Measurements from ENCODE around the gene EIF2S2.

Gene EIF2S2

DNA sequence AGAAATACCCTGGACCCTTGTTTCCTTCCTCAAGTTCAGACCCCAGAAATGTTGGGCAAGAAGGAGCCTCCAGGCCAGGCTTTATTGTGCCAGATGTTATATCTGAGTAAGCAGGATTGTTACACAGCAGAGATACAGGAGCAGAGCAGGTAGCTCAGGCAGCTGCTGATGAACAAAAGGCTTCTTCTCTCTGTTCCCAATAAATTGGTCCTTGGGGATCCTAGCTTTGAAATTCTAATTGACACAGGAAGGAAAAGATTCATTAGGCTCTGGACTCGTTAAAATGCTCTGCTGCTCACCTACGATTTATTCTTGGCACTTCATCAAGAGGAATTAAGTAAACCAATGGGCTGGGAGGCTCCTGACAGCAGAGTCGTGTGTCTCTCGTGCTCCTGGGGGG is 64.1 kb downstream of the EIF2S2 start:
- no peak overlapping the region for H3K9ac ChIP-seq (ENCODE audit: insufficient read length, low read depth)
- H3K9me3 ChIP-seq (ENCODE audit: insufficient read depth, low read length), result no peaks in the 10 kb centered on the region
- H3K27me3 ChIP-seq (ENCODE audit: insufficient read depth, insufficient read length), result no peaks in the 10 kb centered on the region
- H3K36me3 ChIP-seq (ENCODE audit: insufficient read depth, insufficient read length, low read length), result peaks cover 2% of the 10 kb centered on the region
- TF ChIP-seq SUZ12 (IDR thresholded peaks at IDR 0.05; ENCODE audit: extremely low read depth, insufficient read depth, insufficient read length), result no peak
- TF ChIP-seq ZNF274 (IDR thresholded peaks at IDR 0.05; ENCODE audit: low read depth, low read length), result no peak
- TF ChIP-seq YY1 (IDR thresholded peaks at IDR 0.05; ENCODE audit: insufficient read depth, insufficient read length), result no peak
- no peak for DNase-seq (ENCODE audit: low read depth, low spot score)
- H3K4me3 ChIP-seq (ENCODE audit: insufficient read length, low read depth), result no peak overlapping the region
- H3K4me1 ChIP-seq (ENCODE audit: insufficient read depth, insufficient read length), result peaks cover 2% of the 10 kb centered on the region

DNA sequence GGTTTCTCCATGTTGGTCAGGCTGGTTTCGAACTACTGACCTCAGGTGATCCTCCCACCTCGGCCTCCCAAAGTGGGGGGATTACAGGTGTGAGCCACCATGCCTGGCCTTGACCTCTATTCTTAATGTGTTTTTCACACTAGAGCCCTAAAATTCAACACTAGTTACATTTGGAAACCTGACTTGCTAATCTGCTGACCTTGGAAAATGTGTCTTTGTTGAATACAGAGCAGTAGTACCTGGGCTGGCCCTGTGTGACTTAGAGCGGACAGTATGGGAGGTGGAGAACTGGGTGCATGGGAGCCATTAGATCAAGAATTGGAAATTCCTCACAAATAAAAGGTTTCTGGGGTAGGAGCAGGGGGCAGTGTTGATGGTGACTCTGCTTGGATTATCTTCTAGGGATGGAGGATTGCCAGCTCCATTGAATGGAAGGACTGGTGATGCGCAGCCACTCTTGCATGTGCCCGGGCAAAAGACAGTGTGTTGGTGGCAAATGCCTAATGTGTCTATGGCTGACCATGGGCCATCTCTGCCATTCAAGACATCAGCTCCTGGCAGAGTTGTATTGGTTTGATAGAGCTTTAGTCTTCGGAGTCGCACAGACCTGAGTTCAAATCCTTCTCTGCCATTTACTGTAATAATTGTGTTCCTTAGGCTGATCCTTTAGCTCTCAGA is 64.9 kb downstream of the EIF2S2 start:
- Histone ChIP-seq H3K9me3 (ENCODE audit: insufficient read depth, low read length) (no peaks in the 10 kb centered on the region), H3K9ac (ENCODE audit: insufficient read length, low read depth) (no peak overlapping the region), H3K27me3 (ENCODE audit: insufficient read depth, insufficient read length) (no peaks in the 10 kb centered on the region), H3K36me3 (ENCODE audit: insufficient read depth, insufficient read length, low read length) (peaks cover 5% of the 10 kb centered on the region), H3K4me3 (ENCODE audit: insufficient read length, low read depth) (no peak overlapping the region), H3K4me1 (ENCODE audit: insufficient read depth, insufficient read length) (peaks cover 2% of the 10 kb centered on the region)
- no peak for DNase-seq (ENCODE audit: low read depth, low spot score)
- TF ChIP-seq ZNF274 (IDR thresholded peaks at IDR 0.05; ENCODE audit: low read depth, low read length), result no peak
- TF ChIP-seq YY1 (IDR thresholded peaks at IDR 0.05; ENCODE audit: insufficient read depth, insufficient read length), result no peak
- no peak for TF ChIP-seq SUZ12 (IDR thresholded peaks at IDR 0.05; ENCODE audit: extremely low read depth, insufficient read depth, insufficient read length)

DNA sequence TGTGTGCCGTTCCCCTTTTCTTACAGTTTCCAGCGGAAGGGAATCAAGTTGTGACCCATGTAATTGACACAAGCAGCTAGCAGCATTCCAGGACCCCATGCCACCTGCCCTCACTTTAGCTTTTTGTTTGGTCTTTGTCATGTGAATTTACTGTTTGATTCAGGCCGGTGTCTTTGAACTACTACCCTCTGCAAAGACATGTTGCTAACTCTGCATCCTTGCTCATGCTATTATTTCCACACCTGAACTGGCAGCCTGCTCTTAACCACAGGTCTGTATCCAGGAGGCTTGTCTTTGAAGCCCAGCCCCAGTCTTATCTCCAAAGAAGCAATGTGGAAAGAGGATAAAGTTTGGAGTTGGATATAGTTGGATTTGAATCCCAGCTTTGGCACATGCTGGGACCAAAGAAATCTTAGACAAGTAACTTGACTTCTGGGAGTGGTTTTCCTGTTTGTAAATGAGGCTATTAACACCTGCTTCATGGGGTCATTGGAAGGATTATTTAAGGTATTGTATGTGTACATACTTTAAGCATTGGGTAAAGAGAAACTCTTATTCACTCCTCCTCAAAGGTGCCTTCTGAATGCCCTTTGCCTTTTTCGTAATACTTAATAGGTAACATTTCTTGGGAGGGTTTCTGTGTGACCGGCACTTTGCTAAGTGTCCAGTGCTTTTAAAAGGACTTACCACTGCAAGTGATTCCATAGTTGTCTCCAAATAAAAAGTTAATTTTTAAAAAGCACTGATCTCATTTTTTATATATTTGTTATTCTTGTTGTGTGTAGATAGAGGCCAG is 65.9 kb downstream of the EIF2S2 start:
- Histone ChIP-seq H3K9ac (ENCODE audit: insufficient read length, low read depth) (no peak overlapping the region), H3K27me3 (ENCODE audit: insufficient read depth, insufficient read length) (no peaks in the 10 kb centered on the region), H3K4me3 (ENCODE audit: insufficient read length, low read depth) (no peak overlapping the region), H3K36me3 (ENCODE audit: insufficient read depth, insufficient read length, low read length) (peaks cover 7% of the 10 kb centered on the region), H3K4me1 (ENCODE audit: insufficient read depth, insufficient read length) (peaks cover 2% of the 10 kb centered on the region), H3K9me3 (ENCODE audit: insufficient read depth, low read length) (no peaks in the 10 kb centered on the region)
- TF ChIP-seq SUZ12 (IDR thresholded peaks at IDR 0.05; ENCODE audit: extremely low read depth, insufficient read depth, insufficient read length) (no peak), YY1 (IDR thresholded peaks at IDR 0.05; ENCODE audit: insufficient read depth, insufficient read length) (no peak), ZNF274 (IDR thresholded peaks at IDR 0.05; ENCODE audit: low read depth, low read length) (no peak)
- DNase-seq (ENCODE audit: low read depth, low spot score), result peak; percentile 23

DNA sequence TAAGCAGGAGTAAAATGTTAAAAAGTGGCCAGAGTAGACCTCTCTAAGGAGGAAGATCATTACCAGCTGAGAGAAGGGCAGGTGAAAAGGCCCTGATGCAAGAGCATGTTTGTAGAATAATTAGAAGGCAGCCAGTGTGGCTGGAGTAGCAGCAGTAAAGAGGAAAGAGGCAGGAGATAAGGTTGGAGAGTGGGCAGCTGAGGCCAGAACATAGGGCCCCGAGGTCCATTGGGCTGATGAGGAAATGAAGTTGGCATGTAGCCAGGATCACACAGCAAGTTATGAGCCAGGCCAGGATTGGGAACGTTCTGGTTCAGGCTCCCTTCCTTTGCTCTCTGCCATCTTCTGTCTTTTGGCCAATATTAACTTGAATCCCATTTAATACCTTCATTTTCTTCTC is 66.7 kb downstream of the EIF2S2 start:
- no peak for DNase-seq (ENCODE audit: low read depth, low spot score)
- no peak overlapping the region for H3K4me3 ChIP-seq (ENCODE audit: insufficient read length, low read depth)
- H3K9me3 ChIP-seq (ENCODE audit: insufficient read depth, low read length), result no peaks in the 10 kb centered on the region
- peaks cover 2% of the 10 kb centered on the region for H3K4me1 ChIP-seq (ENCODE audit: insufficient read depth, insufficient read length)
- TF ChIP-seq SUZ12 (IDR thresholded peaks at IDR 0.05; ENCODE audit: extremely low read depth, insufficient read depth, insufficient read length) (no peak), ZNF274 (IDR thresholded peaks at IDR 0.05; ENCODE audit: low read depth, low read length) (no peak), YY1 (IDR thresholded peaks at IDR 0.05; ENCODE audit: insufficient read depth, insufficient read length) (no peak)
- no peaks in the 10 kb centered on the region for H3K27me3 ChIP-seq (ENCODE audit: insufficient read depth, insufficient read length)
- H3K36me3 ChIP-seq (ENCODE audit: insufficient read depth, insufficient read length, low read length), result peaks cover 5% of the 10 kb centered on the region
- no peak overlapping the region for H3K9ac ChIP-seq (ENCODE audit: insufficient read length, low read depth)

DNA sequence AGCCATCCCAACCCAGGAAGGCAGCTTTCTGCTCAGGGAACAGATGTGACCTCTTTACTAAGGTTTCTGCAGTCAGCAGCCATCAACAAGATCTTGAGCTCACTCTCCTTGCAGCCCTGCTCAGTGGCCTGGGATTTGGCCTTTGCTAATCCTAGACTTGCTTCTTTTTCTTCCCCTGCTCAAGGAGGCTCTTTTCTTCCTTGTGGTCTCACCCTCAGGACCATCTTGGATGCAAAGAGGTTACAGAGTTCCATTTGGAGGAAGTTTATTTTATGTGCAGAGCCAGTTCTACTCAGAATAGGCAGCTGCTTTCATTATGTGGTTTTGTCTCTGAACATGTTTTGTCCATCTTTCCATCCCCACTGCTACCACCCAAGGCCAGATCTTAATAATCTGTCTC is 69.0 kb downstream of the EIF2S2 start:
- H3K4me1 ChIP-seq (ENCODE audit: insufficient read depth, insufficient read length), result peaks cover 2% of the 10 kb centered on the region
- no peak for DNase-seq (ENCODE audit: low read depth, low spot score)
- H3K9me3 ChIP-seq (ENCODE audit: insufficient read depth, low read length), result no peaks in the 10 kb centered on the region
- H3K4me3 ChIP-seq (ENCODE audit: insufficient read length, low read depth), result no peak overlapping the region
- H3K36me3 ChIP-seq (ENCODE audit: insufficient read depth, insufficient read length, low read length), result peaks cover 11% of the 10 kb centered on the region
- TF ChIP-seq ZNF274 (IDR thresholded peaks at IDR 0.05; ENCODE audit: low read depth, low read length) (no peak), YY1 (IDR thresholded peaks at IDR 0.05; ENCODE audit: insufficient read depth, insufficient read length) (no peak), SUZ12 (IDR thresholded peaks at IDR 0.05; ENCODE audit: extremely low read depth, insufficient read depth, insufficient read length) (no peak)
- H3K27me3 ChIP-seq (ENCODE audit: insufficient read depth, insufficient read length), result no peaks in the 10 kb centered on the region
- no peak overlapping the region for H3K9ac ChIP-seq (ENCODE audit: insufficient read length, low read depth)

DNA sequence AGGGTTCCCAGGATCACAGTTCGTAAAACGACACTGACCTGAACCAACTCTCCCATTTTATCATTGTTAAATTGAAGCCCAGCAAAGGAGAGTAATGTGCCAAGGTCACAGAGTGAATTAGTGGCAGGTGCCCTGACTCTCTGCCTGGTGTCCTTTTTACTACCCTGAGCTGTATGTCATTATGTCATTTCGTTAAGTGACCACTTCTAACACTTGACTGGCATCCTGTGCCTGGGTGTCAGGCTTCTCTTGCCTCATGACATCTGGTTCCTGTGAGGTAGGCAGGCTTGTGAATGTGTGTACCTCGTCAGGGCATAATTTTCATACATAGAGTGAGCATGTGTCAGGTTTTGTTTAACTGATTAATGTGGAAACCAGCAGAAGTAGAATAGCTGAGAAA is 69.8 kb downstream of the EIF2S2 start:
- Histone ChIP-seq H3K9me3 (ENCODE audit: insufficient read depth, low read length) (no peaks in the 10 kb centered on the region), H3K4me3 (ENCODE audit: insufficient read length, low read depth) (no peak overlapping the region), H3K36me3 (ENCODE audit: insufficient read depth, insufficient read length, low read length) (peaks cover 11% of the 10 kb centered on the region), H3K9ac (ENCODE audit: insufficient read length, low read depth) (no peak overlapping the region), H3K27me3 (ENCODE audit: insufficient read depth, insufficient read length) (no peaks in the 10 kb centered on the region), H3K4me1 (ENCODE audit: insufficient read depth, insufficient read length) (peaks cover under 1% of the 10 kb centered on the region)
- no peak for DNase-seq (ENCODE audit: low read depth, low spot score)
- TF ChIP-seq YY1 (IDR thresholded peaks at IDR 0.05; ENCODE audit: insufficient read depth, insufficient read length) (no peak), SUZ12 (IDR thresholded peaks at IDR 0.05; ENCODE audit: extremely low read depth, insufficient read depth, insufficient read length) (no peak), ZNF274 (IDR thresholded peaks at IDR 0.05; ENCODE audit: low read depth, low read length) (no peak)

DNA sequence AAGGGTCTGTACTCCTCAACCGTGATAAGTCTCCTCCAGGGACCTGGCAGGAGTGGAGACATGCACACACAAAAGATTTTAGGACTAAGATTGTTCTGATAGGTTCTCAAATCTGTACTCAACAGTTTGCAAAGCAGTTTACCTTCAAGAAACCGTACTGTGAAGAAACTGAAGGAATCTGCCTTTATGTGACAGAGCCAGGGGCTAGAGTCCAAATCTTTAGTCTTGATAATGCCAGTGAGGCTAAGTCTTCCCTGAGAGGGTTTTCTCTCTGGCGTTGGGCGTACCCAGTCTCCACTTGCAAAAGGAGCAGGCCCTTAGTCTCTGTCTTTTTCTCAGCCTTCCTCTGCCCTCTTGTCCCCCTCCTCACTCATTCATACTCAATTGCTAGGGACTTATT is 70.8 kb downstream of the EIF2S2 start:
- H3K4me3 ChIP-seq (ENCODE audit: insufficient read length, low read depth), result no peak overlapping the region
- TF ChIP-seq ZNF274 (IDR thresholded peaks at IDR 0.05; ENCODE audit: low read depth, low read length) (no peak), SUZ12 (IDR thresholded peaks at IDR 0.05; ENCODE audit: extremely low read depth, insufficient read depth, insufficient read length) (no peak), YY1 (IDR thresholded peaks at IDR 0.05; ENCODE audit: insufficient read depth, insufficient read length) (no peak)
- no peak overlapping the region for H3K9ac ChIP-seq (ENCODE audit: insufficient read length, low read depth)
- H3K9me3 ChIP-seq (ENCODE audit: insufficient read depth, low read length), result no peaks in the 10 kb centered on the region
- no peak for DNase-seq (ENCODE audit: low read depth, low spot score)
- H3K27me3 ChIP-seq (ENCODE audit: insufficient read depth, insufficient read length), result no peaks in the 10 kb centered on the region
- peaks cover 11% of the 10 kb centered on the region for H3K36me3 ChIP-seq (ENCODE audit: insufficient read depth, insufficient read length, low read length)
- no peaks in the 10 kb centered on the region for H3K4me1 ChIP-seq (ENCODE audit: insufficient read depth, insufficient read length)
